Measurements from ENCODE around the gene ADARB2.

GRCh38 chr10:1209355-1209979 lies 527.9 kb downstream of the ADARB2 start:
- TF ChIP-seq CTCF (IDR thresholded peaks at IDR 0.05) (no peak), EP300 (IDR thresholded peaks at IDR 0.05; ENCODE audit: low read depth) (no peak), POLR2A (IDR thresholded peaks at IDR 0.05) (no peak), POLR2AphosphoS5 (IDR thresholded peaks at IDR 0.05) (no peak)
